Activated naive CD8-positive, alpha-beta T cell (primary cell): ENCODE measurements around the gene SLIT1.

Experiments
- H3K27ac Mint-ChIP-seq: one replicate; pipeline ENCODE4 v1.8.0; 2021; ENCODE audit warnings: mixed read lengths
- H3K27me3 Mint-ChIP-seq: one replicate; pipeline ENCODE4 v1.8.0; 2021; ENCODE audit warnings: mixed read lengths
- H3K36me3 Mint-ChIP-seq: one replicate; pipeline ENCODE4 v1.8.0; 2021; ENCODE audit warnings: mixed read lengths
- H3K4me1 Mint-ChIP-seq: one replicate; pipeline ENCODE4 v1.8.0; 2021; ENCODE audit warnings: low read depth, mixed read lengths
- H3K4me3 Mint-ChIP-seq: one replicate; pipeline ENCODE4 v1.8.0; 2021; ENCODE audit warnings: mild to moderate bottlenecking, mixed read lengths
- H3K9me3 Mint-ChIP-seq: one replicate; pipeline ENCODE4 v1.8.0; 2021; ENCODE audit warnings: low read depth, mixed read lengths

SLIT1 gene

DNA sequence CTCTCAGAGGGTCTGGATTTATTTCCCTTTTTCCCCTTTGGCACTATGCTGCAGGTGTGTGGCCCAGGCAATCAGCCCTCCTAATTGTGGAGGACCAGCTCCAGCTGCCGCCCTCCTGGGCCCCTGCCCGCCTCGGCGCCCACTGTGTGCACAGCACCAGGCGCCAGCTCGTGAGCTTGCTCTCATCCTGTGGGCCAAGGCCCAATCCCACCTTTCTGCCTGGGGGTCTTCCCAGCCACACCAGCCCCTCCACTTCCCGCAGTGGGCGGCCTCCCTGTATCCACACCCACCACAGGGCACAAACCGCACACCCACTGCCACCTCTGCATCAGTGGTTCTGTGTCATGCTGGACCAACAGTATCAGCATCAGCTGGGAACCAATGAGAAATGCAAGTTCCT, 25.5 kb upstream of the SLIT1 start:
- Mint-ChIP-seq H3K27me3 (peaks cover 2% of the 10 kb centered on the region), H3K4me3 (no peak overlapping the region), H3K36me3 (no peaks in the 10 kb centered on the region), H3K27ac (no peak overlapping the region), H3K9me3 (no peaks in the 10 kb centered on the region), H3K4me1 (no peaks in the 10 kb centered on the region)

DNA sequence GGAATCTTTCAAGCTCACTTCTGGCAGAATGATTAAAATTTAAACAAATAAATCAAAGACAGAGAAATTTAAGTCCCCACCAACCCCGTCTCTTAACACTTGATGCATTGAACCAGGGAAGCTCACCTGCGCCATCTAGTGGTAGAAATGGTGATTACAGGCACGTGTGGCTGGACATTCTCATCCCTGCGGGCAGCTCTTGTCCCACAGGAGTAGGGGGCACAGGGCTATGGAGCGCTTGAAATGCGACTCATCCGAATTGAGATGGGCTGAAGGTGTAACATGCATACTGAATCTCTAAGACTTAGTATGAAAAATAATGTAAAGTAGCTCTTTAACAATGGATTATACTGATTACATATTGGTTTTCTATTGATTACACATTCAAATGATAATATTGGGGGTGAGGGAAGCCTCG, 24.8 kb upstream of the SLIT1 start:
- Mint-ChIP-seq H3K36me3 (no peaks in the 10 kb centered on the region), H3K27ac (no peak overlapping the region), H3K27me3 (peaks cover 5% of the 10 kb centered on the region), H3K9me3 (no peaks in the 10 kb centered on the region), H3K4me1 (no peaks in the 10 kb centered on the region), H3K4me3 (no peak overlapping the region)

DNA sequence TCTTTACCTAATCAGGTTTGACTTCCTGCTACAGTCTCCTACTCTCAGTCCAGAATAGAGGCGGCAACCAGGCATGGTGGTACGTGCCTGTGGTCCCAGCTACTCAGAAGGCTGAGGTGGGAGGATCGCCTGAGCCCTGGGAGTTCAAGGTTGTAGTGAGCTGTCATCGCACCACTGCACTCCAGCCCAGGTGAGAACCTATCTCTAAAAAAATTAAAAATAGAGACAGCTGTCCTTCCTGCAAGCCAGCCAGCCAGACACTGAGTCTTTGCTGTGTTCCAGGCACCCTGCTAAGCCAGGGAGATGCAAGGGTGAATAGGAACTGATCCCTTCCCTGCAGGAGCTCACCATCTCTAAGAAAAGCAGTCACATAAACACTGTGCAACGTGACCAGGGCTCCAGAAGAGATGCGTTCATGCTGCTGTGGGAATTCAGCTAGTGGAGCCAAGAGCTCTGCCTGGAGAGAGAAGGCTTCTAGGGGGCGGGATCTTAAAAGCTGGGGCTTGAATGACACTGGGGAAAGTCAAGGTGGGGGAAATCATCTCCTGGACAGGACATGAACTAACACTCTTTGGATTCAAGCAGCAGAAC, 22.1 kb upstream of the SLIT1 start:
- peaks cover 8% of the 10 kb centered on the region for H3K27me3 Mint-ChIP-seq

DNA sequence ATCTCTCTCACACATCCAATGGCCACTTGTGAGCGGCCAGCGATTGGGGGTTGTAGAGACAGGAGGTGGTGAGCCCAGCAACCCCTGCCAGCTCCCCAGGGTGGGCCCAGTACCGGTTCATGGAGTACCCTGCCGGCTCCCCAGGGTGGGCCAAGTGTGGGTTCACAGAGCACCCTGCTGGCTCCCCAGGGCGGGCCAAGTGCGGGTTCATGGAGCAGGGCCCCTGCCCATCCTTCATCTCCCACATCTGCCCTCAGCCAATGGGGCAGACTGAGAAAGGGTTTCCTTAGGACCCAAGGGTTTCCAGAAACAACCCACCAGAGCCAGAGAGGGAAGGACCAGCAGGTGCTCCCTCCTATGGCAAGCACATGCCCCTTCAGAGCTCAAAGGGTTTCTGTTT, 21.4 kb upstream of the SLIT1 start:
- Mint-ChIP-seq H3K36me3 (no peaks in the 10 kb centered on the region), H3K9me3 (no peaks in the 10 kb centered on the region), H3K27ac (no peak overlapping the region), H3K27me3 (peaks cover 8% of the 10 kb centered on the region), H3K4me3 (no peak overlapping the region), H3K4me1 (no peaks in the 10 kb centered on the region)

More for the DNA sequence above, 22.1 kb upstream of the SLIT1 start:
- Mint-ChIP-seq H3K27ac (no peak overlapping the region), H3K4me3 (no peak overlapping the region), H3K36me3 (no peaks in the 10 kb centered on the region), H3K4me1 (no peaks in the 10 kb centered on the region), H3K9me3 (no peaks in the 10 kb centered on the region)

DNA sequence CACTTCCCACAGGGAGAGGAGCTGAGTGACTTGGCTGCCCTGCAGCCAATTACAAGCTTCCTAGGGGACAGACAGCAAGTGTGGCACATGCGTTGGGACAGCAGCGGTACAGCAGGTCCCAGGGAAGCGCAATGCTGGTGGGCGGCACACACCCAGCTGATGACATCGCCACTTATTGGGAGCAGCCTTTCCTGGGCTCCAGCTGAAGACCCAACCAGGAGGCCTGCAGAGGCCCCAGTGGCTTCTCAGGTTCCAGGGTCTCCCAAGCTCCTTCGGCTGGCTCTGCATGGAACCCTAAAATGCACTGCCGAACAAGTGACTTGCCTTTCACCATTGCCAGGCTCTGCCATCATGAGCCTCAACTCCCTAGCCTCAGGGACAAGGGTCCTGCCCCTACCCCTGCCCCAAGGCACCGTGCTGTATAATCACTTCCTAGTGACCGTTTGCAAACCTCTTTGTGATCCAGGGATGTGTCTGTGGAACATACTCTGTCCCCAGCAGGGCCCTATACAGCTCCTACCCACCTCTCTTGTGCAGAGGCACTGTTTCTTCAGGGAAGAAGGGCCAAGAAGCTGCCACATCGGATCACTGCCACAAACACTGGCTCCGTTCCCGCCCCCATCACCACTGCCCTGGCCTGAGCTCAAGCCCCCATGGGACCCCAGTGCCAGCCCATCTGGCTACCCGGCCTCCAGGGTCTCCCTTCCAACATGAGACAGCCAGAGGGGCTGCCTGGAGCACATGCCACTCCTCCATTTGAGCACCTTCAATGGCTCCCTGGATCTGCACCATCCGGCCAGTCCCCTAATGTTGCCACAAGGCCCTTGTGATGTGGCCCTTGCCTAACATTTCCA, 19.3 kb upstream of the SLIT1 start:
- H3K4me3 Mint-ChIP-seq, result no peak overlapping the region
- no peaks in the 10 kb centered on the region for H3K9me3 Mint-ChIP-seq
- H3K4me1 Mint-ChIP-seq, result no peaks in the 10 kb centered on the region
- no peaks in the 10 kb centered on the region for H3K36me3 Mint-ChIP-seq
- no peak overlapping the region for H3K27ac Mint-ChIP-seq
- H3K27me3 Mint-ChIP-seq, result peaks cover 8% of the 10 kb centered on the region

DNA sequence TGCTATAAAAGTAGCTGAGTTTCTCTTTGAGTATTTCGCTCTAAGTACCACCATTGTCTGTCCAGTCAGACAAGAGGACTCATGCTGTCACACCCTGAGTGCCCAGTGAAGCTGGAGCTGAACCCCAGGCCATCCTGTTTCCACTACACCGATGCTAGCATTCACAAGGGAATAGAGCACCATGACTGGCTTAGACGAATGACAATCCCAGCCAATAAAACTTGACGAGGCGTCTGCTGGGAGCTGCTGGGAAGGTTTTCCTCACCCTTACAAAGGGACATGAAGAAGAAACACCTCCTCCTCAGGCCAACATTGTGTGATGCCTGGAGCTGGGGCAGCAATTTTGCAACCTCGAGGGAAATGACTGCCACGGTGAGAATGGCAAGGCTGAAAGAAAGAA, 17.5 kb upstream of the SLIT1 start:
- H3K27ac Mint-ChIP-seq, result no peak overlapping the region
- H3K4me1 Mint-ChIP-seq, result no peaks in the 10 kb centered on the region
- no peaks in the 10 kb centered on the region for H3K9me3 Mint-ChIP-seq
- no peak overlapping the region for H3K4me3 Mint-ChIP-seq
- H3K36me3 Mint-ChIP-seq, result no peaks in the 10 kb centered on the region
- H3K27me3 Mint-ChIP-seq, result peaks cover 9% of the 10 kb centered on the region

DNA sequence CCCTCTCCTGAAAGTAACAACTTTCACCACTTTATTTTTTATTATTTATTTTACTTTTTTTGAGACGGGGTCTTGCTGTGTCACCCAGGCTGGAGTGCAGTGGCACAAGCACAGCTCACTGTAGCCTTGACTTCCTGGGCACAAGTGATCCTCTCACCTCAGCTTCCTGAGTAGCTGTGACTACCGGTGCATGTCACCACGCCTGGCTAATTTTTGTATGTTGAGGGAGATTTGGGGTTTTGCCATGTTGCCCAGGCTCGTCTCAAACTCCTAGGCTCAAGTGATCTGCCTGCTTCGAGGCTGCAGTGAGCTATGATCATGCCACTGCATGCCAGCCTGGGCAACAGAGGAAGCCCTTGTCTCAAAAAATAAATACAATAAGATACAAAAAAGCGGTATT, 14.9 kb upstream of the SLIT1 start:
- peaks cover 7% of the 10 kb centered on the region for H3K27me3 Mint-ChIP-seq
- H3K4me3 Mint-ChIP-seq, result no peak overlapping the region
- H3K36me3 Mint-ChIP-seq, result no peaks in the 10 kb centered on the region
- no peak overlapping the region for H3K27ac Mint-ChIP-seq
- H3K9me3 Mint-ChIP-seq, result no peaks in the 10 kb centered on the region
- H3K4me1 Mint-ChIP-seq, result peaks cover 9% of the 10 kb centered on the region

DNA sequence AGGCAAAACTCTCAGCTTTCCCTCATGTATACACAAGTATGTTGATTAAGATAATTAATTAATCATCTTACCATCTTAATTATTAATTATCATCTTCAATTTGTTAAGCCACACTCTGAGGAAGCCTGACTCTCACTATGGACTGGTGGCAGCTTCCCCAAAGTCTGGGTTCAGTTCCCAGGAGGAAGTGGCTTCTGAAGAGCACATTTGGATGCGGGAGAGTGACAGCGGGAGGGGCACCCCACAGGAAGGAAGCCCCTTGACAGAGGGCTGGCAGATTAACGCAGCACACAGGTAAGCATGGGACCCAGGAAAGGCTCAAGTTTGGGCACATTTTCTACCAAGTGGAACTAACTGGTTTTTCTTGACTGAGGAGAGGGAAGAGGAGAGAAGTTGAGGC, 13.4 kb upstream of the SLIT1 start:
- Mint-ChIP-seq H3K27me3 (peaks cover 6% of the 10 kb centered on the region), H3K4me3 (no peak overlapping the region), H3K36me3 (no peaks in the 10 kb centered on the region), H3K27ac (no peak overlapping the region), H3K4me1 (peaks cover 13% of the 10 kb centered on the region), H3K9me3 (no peaks in the 10 kb centered on the region)

DNA sequence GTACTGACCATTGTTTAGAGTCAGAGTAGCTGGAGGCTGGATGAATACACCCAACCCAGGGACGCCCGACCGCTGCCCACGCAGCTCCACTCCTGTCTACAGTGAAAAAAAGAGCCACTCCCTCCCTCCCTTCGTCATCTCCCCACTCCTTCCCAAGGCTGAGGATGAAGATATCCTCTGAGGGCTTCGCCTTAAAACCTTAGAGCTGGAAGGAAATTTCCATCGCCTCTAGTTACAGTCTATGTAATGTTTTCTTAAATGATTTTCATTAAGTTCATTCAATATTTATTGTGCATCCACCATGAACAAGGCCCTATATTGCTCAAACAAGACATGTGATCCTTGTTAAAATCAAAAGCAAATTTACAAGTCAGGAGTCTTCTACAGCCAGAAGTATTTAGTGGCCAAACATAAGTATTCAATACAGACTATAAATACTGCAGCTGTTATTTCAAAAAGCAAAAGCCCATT, 11.3 kb upstream of the SLIT1 start:
- Mint-ChIP-seq H3K9me3 (no peaks in the 10 kb centered on the region), H3K36me3 (peaks cover 2% of the 10 kb centered on the region), H3K27ac (no peak overlapping the region), H3K4me3 (peak overlapping the region; percentile 74), H3K4me1 (peaks cover 13% of the 10 kb centered on the region), H3K27me3 (peaks cover 13% of the 10 kb centered on the region)

DNA sequence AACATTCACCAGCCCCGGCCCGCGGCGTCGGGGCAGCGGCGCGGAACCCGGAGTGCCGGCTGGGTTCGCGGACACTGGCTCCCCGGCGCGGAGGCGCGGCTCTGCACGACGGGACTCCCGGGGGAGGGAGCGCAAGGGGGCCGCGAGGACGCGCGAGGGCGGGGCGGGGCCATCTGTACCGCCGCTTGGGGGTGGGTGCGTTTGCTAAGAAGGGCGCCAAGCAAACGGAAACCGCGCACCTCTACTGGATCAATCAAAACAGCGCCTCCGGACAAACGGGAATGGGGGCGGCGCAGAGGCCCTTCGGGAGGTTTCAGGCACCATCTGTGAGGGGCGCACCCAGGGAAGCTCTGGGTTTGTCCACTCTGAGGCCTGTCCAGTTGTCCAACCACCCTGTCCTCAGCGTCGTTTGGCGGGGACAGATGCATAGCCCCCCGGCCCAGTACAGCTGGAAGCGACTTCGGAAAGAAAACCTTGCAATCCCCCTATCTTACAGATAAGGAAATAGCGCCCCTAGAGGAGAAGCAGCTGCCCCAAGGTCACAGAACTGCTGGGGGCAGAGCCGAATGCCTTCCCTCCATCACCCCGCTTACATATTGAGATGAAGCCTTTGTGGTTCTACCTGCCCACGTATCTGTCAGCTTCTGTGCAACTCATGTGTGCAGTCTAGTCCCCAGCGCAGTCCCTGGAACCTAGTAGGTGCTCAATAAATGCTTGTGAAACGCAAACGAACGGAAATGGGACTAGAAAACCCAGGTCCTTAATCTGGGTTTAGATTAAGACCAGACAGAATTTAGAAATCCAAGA, 10.7 kb upstream of the SLIT1 start:
- Mint-ChIP-seq H3K36me3 (peaks cover 2% of the 10 kb centered on the region), H3K27me3 (peaks cover 14% of the 10 kb centered on the region), H3K27ac (no peak overlapping the region), H3K4me3 (peak overlapping the region; percentile 84), H3K9me3 (no peaks in the 10 kb centered on the region), H3K4me1 (peaks cover 13% of the 10 kb centered on the region)

DNA sequence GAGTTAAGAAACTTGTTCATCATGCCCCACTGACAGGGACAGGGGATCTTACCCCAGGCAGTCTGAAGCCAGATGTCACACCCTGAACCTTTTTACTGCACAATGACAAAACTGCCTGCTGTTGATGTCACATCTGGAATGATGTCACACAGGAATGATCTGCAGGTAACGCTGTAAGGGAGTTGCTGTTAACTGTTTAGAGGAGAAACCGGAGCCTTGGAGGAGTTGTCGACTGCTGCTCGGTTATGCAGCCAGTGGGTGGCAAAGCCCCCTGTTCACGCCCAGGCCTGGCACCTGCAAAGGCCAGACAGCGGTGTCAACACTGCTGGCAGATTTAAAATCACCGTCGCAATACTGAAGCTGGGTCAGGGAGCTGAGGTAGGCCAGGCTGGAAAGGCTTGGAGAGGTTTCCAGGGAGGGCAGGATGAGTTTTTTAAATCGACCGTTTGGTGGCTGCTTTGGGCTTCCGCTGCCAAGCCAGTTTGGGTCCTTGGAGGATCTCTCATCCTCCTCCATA, 10.0 kb upstream of the SLIT1 start:
- peaks cover 2% of the 10 kb centered on the region for H3K36me3 Mint-ChIP-seq
- H3K27ac Mint-ChIP-seq, result no peak overlapping the region
- H3K27me3 Mint-ChIP-seq, result peaks cover 14% of the 10 kb centered on the region
- H3K9me3 Mint-ChIP-seq, result no peaks in the 10 kb centered on the region
- H3K4me3 Mint-ChIP-seq, result peak overlapping the region; percentile 84
- H3K4me1 Mint-ChIP-seq, result peaks cover 13% of the 10 kb centered on the region

DNA sequence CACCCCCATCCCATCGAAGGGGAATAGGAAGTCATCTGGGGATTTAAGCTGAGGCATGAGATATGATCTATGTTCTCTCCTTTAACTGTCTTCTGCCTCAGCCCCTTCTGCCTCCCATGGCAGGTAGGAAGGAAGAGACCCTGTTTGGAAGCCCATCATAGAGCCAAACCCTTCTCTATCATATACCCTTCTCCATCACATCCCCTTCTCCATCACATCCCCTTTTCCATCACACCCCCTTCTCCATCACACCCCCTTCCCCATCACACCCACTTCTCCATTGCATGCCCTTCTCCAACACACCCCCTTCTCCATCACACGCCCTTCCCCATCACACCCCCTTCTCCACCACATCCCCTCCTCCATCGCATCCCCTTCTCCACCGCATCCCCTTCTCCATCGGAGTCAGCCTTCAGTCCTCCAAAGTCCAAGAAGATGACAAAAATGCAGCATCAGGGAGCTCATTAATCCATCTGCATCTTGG, 7.2 kb upstream of the SLIT1 start:
- no peak overlapping the region for H3K4me3 Mint-ChIP-seq
- peaks cover 2% of the 10 kb centered on the region for H3K36me3 Mint-ChIP-seq
- H3K27ac Mint-ChIP-seq, result no peak overlapping the region
- H3K27me3 Mint-ChIP-seq, result peaks cover 23% of the 10 kb centered on the region
- H3K9me3 Mint-ChIP-seq, result no peaks in the 10 kb centered on the region
- H3K4me1 Mint-ChIP-seq, result peaks cover 13% of the 10 kb centered on the region

DNA sequence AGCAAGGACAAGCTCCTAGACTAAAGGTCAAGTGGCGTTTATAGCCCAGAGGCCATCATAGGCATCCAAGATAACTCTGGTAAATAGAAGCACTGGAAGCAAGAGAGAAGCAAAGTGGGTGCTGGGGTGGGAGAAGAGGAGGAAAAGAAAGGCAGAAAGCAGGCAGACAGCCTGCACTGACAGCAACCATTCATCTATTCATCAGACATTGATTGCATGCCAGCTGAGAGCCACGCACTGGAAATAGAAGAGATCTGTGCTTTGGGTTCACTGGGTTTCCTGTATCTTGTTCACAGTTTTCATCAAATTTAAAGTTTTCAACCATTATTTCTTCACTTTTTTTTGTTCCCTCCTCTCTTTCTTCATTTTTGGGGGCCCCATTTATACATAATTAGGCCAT, 4.7 kb upstream of the SLIT1 start:
- Mint-ChIP-seq H3K27me3 (peaks cover 28% of the 10 kb centered on the region), H3K36me3 (peaks cover 2% of the 10 kb centered on the region), H3K4me1 (peaks cover 4% of the 10 kb centered on the region), H3K9me3 (no peaks in the 10 kb centered on the region), H3K4me3 (no peak overlapping the region), H3K27ac (no peak overlapping the region)

DNA sequence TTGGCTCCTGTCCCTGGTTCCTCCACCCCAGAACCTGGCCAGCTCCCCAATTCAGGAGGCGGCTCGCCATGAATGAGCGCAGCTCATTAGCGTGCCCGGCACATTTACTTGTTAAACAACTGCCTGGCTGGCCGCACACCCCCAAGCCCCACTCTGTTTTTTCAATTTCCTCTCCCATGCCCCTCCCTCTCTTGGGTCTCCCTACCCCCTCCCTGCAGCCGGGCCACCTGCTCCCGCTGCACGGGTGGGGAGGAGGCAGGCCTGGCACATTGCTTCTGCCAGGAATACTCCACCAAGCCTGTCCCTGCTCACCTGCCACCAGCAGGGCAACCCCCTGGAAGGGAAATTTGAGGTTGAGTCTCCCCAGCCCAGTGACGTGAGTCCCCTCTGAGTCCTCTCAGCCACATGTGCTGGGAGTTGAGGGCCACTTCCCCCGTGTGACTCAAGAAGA, 2.5 kb upstream of the SLIT1 start:
- no peak overlapping the region for H3K4me3 Mint-ChIP-seq
- no peak overlapping the region for H3K27ac Mint-ChIP-seq
- no peaks in the 10 kb centered on the region for H3K9me3 Mint-ChIP-seq
- H3K36me3 Mint-ChIP-seq, result peaks cover 2% of the 10 kb centered on the region
- H3K4me1 Mint-ChIP-seq, result peaks cover 8% of the 10 kb centered on the region
- peaks cover 37% of the 10 kb centered on the region for H3K27me3 Mint-ChIP-seq

DNA sequence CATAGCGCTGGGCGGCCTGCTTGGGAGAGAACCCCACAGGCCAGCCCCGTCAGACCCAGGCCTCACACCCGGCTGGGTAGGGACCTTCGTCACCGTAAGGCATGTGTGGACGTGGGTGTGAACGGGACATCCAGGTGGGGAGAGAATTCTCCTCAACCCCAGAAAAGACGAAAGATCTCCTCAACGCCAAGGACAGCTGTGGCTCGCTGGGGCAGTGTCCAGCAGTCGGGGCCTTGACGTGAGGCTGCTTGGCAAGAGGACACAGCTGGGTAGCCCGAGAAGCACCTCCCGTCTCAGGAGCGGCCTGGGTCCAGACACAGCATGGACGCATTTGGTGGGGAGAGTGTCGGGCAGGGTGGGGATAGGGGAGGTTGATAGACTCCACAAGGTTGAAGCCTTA, 1.2 kb upstream of the SLIT1 start:
- H3K36me3 Mint-ChIP-seq, result no peaks in the 10 kb centered on the region
- no peak overlapping the region for H3K27ac Mint-ChIP-seq
- H3K4me1 Mint-ChIP-seq, result peaks cover 8% of the 10 kb centered on the region
- peaks cover 35% of the 10 kb centered on the region for H3K27me3 Mint-ChIP-seq
- no peak overlapping the region for H3K4me3 Mint-ChIP-seq
- no peaks in the 10 kb centered on the region for H3K9me3 Mint-ChIP-seq
